Activated CD8-positive, alpha-beta T cell treated with anti-CD3 and anti-CD28 coated beads for 36 hours (primary cell): ENCODE data around the gene EBF4. TPM values are rescaled to one million over a fixed set of nuclear protein-coding genes. Genes with fewer than 3 reads are reported as not detected.

Source experiments
- ATAC-seq: fragments of 200-7000 bp; cut with Tn5 transposase; one replicate; pipeline ENCODE4 v1.10.0; 2021; ENCODE audit warnings: mild to moderate bottlenecking, moderate library complexity
- CTCF ChIA-PET: fragments of 350-600 bp; sonication (Branson Sonifier 250); formaldehyde crosslinking; loops from one replicate; lab custom pipeline; 2021; ENCODE audit warnings: antibody characterized with exemption; lab: Charles Lee
- POLR2A ChIA-PET: fragments of 350-600 bp; sonication (Branson Sonifier 250); formaldehyde crosslinking; loops from one replicate; lab custom pipeline; 2021; ENCODE audit warnings: antibody characterized with exemption; lab: Charles Lee
- DNase-seq: peaks from one replicate; pipeline ENCODE4 v3.0.0-alpha.2; 2020
- H3K27ac Mint-ChIP-seq: one replicate; pipeline ENCODE4 v1.8.0; 2021; ENCODE audit warnings: mild to moderate bottlenecking, mixed read lengths
- H3K27me3 Mint-ChIP-seq: one replicate; pipeline ENCODE4 v1.8.0; 2021; ENCODE audit warnings: mixed read lengths
- H3K36me3 Mint-ChIP-seq: one replicate; pipeline ENCODE4 v1.8.0; 2021; ENCODE audit warnings: low read depth, mixed read lengths
- H3K4me1 Mint-ChIP-seq: one replicate; pipeline ENCODE4 v1.8.0; 2021; ENCODE audit warnings: low read depth, mixed read lengths
- H3K4me3 Mint-ChIP-seq: one replicate; pipeline ENCODE4 v1.8.0; 2021; ENCODE audit warnings: mild to moderate bottlenecking, moderate library complexity, mixed read lengths
- H3K9me3 Mint-ChIP-seq: one replicate; pipeline ENCODE4 v1.8.0; 2021; ENCODE audit warnings: mixed read lengths
- intact Hi-C: fragments of 100-400 bp; cut with micrococcal nuclease; formaldehyde crosslinking; loops from one replicate; pipeline ENCODE4 v1.10.0; 2022
- total RNA-seq, 2 experiments: library from RNA; stranded (reverse); gene quantifications; one replicate each; pipeline ENCODE4 v1.2.3, GENCODE V29; 2021
- TF ChIP-seq, protein P1 (sequence below): fragments of 200-600 bp; IDR thresholded peaks from one replicate; pipeline ENCODE4 v1.8.0; 2022; ENCODE audit warnings: antibody characterized with exemption, mild to moderate bottlenecking

The EBF4 gene
- total RNA-seq, 2 experiments from 2014 or later, result 1.1 to 1.2 TPM

DNA sequence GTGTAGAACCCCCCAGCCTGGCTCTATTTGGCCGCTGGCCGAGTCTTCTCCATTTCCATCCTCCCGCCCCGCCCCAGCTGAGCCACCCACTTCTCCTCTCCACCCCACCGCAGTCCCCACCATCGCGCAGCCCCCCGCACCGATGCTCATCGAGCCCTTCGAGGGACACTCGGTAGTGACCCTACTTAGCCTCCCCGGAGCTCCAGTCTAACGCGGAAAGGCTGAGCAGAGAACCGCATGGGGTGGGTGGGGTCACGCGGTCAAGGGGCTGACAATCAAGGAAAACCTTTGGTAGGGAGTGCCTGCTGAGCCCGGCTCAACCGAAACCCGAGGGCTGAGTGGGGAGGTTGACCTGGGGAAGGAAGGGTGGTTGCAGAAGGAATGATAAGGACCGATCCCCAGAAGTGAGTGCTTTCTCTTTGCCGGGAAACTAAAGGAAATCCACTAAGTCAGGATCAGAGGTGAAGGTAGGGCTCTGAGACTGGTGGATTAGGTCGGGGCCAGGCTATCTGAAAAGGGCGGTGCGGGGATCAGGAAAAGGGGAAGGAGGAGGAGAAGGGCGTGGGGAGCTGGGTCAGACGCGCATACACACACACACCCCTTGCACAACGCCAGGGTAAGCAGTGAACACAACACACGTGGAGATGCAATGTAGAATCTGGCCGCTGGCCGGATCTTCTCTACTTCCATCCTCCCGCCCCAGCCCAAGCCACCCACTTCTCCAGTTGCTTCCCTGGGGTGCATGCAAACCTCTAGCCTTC lies 58.1 kb downstream of the EBF4 start:
- intact Hi-C loops, result no loop called here
- ATAC-seq, result peak; percentile 25
- TF ChIP-seq, protein P1, sequence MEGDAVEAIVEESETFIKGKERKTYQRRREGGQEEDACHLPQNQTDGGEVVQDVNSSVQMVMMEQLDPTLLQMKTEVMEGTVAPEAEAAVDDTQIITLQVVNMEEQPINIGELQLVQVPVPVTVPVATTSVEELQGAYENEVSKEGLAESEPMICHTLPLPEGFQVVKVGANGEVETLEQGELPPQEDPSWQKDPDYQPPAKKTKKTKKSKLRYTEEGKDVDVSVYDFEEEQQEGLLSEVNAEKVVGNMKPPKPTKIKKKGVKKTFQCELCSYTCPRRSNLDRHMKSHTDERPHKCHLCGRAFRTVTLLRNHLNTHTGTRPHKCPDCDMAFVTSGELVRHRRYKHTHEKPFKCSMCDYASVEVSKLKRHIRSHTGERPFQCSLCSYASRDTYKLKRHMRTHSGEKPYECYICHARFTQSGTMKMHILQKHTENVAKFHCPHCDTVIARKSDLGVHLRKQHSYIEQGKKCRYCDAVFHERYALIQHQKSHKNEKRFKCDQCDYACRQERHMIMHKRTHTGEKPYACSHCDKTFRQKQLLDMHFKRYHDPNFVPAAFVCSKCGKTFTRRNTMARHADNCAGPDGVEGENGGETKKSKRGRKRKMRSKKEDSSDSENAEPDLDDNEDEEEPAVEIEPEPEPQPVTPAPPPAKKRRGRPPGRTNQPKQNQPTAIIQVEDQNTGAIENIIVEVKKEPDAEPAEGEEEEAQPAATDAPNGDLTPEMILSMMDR, result no peak
- Mint-ChIP-seq H3K36me3 (no peaks in the 10 kb centered on the region), H3K9me3 (no peaks in the 10 kb centered on the region), H3K27ac (no peak overlapping the region), H3K27me3 (peaks cover 24% of the 10 kb centered on the region), H3K4me3 (peak overlapping the region; percentile 45), H3K4me1 (peaks cover 33% of the 10 kb centered on the region)
- ChIA-PET CTCF (interaction anchor here (1.3 to 7.3 kb wide), 3 partner anchors 8 to 93 kb away, joined by 3 to 82 read pairs (median 55); no protein-coding TSS in a partner anchor), POLR2A (interaction anchor here (1.4 kb wide), 2 partner anchors 21 to 54 kb away, joined by 4 read pairs; no protein-coding TSS in a partner anchor)
- DNase-seq, result peak; percentile 39

DNA sequence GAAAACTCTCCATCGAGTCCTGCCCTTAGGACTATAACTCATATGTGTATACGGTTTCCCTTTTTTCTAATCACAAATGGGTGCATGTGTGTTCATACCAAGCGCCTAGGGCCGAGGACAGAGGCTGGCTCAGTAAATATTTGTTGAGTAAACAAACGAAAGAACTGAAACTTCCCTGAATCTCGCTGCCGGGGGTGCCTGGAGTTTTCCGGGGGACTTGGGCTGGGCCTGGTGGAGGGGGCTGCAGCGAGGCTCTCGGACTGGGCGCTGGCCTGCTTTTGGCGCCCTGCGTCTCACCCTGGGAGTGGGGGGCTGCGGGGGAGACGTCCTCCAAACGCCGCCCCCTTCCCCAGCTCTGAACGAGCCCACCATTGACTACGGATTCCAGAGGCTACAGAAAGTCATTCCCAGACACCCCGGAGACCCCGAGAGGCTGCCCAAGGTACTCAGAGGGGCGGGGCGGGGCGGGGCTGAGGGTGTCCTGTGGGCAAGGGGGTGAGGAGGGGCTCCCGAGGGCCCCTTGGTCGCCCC lies 58.8 kb downstream of the EBF4 start:
- Mint-ChIP-seq H3K27ac (no peak overlapping the region), H3K4me3 (peak overlapping the region; percentile 45), H3K36me3 (no peaks in the 10 kb centered on the region), H3K4me1 (peaks cover 34% of the 10 kb centered on the region), H3K27me3 (peaks cover 27% of the 10 kb centered on the region), H3K9me3 (no peaks in the 10 kb centered on the region)
- no peak for ATAC-seq
- no peak for DNase-seq
- TF ChIP-seq, protein P1, result no peak
- ChIA-PET CTCF (interaction anchor here (0.9 to 7.3 kb wide), 12 partner anchors 9 to 99 kb away, joined by 3 to 82 read pairs (median 12); partner anchors contain the start of gene EBF4), POLR2A (interaction anchor here (1.2 kb wide), 1 partner anchor 10 kb away, joined by 5 read pairs; no protein-coding TSS in a partner anchor)
- intact Hi-C loops, result no loop called here

DNA sequence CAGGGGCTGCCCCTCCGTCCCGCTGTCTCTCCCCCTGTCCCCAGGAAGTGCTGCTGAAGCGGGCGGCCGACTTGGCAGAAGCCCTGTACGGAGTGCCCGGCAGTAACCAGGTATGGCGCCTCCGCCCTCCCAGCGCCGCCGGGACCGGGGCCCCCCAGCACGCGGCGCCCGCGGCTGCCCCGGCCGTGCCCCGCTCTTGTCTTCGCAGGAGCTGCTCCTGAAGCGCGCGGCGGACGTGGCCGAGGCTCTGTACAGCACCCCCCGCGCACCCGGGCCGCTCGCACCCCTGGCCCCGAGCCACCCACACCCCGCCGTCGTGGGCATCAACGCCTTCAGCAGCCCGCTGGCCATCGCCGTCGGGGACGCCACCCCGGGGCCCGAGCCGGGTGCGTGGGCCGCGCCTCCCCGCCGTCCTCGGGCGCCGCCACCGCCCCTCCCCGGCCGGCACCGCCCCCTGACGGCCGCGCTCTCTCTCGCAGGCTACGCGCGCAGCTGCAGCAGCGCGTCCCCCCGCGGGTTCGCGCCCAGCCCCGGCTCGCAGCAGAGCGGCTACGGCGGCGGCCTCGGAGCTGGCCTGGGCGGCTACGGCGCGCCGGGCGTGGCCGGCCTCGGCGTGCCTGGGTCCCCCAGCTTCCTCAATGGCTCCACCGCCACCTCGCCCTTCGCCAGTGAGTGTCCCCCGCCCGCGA lies 59.4 kb downstream of the EBF4 start:
- peak; percentile 71 for ATAC-seq
- peaks cover 36% of the 10 kb centered on the region for H3K4me1 Mint-ChIP-seq
- TF ChIP-seq, protein P1, result no peak
- peaks cover 27% of the 10 kb centered on the region for H3K27me3 Mint-ChIP-seq
- intact Hi-C loops, result no loop called here
- DNase-seq, result peak; percentile 60
- no peak overlapping the region for H3K27ac Mint-ChIP-seq
- ChIA-PET CTCF (interaction anchor here (0.7 to 7.3 kb wide), 23 partner anchors 10 to 279 kb away, joined by 3 to 82 read pairs (median 5); partner anchors contain the start of genes CPXM1 and EBF4), POLR2A (interaction anchor here (1.2 kb wide), 1 partner anchor 10 kb away, joined by 5 read pairs; no protein-coding TSS in a partner anchor)
- H3K36me3 Mint-ChIP-seq, result no peaks in the 10 kb centered on the region
- no peak overlapping the region for H3K4me3 Mint-ChIP-seq
- no peaks in the 10 kb centered on the region for H3K9me3 Mint-ChIP-seq

DNA sequence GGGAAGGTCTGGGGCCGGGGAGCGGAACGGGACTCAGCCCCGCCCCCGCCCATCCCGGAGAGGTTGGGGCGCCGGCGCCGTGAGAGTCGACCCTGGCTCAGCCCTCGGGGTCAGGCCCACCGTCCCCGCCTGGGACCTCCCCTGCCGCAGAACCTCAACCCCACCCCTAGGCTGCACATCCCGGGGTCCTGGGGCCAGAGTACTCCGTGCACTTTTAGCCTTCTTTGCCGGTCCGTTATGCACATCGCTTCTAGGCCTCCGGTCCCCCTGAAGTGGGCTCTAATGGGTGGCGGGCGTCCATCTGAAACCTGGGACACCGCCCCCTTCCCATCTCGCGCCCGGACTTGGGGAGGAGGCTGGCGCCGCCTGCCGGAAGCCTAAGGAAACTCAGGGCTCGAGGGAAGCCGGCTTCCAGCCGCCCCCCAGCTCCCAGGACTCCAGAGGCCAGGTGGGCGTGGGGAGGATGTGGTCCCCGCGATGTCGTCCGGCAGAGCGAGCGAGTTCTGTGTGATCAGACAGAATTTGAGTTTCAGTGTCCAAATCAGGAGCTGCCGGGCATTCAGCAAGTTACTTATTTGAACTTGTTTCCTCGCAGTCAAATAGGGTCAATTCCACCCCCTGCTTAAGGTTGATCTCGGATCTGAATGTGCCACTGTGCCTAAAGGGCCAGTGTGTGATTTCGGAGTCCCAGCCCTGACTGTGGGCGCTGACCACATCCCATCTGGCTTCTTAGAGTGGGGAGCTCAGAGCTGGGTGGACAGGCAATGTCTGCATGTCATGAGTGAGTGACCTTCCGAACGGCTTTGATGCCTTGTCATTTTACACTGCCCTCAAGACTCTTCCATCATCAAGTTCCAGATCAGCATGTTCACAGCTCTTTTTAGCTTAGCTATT lies 60.2 kb downstream of the EBF4 start:
- peak; percentile 35 for ATAC-seq
- intact Hi-C loops, result no loop called here
- H3K27ac Mint-ChIP-seq, result no peak overlapping the region
- DNase-seq, result peak; percentile 58
- peak overlapping the region; percentile 74 for H3K4me3 Mint-ChIP-seq
- no peaks in the 10 kb centered on the region for H3K36me3 Mint-ChIP-seq
- H3K4me1 Mint-ChIP-seq, result peaks cover 31% of the 10 kb centered on the region
- TF ChIP-seq, protein P1, result peak; percentile 76
- H3K9me3 Mint-ChIP-seq, result no peaks in the 10 kb centered on the region
- ChIA-PET CTCF (interaction anchor here (0.7 to 7.3 kb wide), 35 partner anchors 9 to 278 kb away, joined by 3 to 82 read pairs (median 5); partner anchors contain the start of genes CPXM1 and EBF4), POLR2A (interaction anchor here (1.2 kb wide), 1 partner anchor 11 kb away, joined by 5 read pairs; no protein-coding TSS in a partner anchor)
- H3K27me3 Mint-ChIP-seq, result peaks cover 29% of the 10 kb centered on the region
